Central memory CD4-positive, alpha-beta T cell (primary cell): Measurements from ENCODE around the gene PARD3.

Source experiments
- DNase-seq: peaks from one replicate; pipeline ENCODE4 v3.0.0; 2022

PARD3 gene

DNA sequence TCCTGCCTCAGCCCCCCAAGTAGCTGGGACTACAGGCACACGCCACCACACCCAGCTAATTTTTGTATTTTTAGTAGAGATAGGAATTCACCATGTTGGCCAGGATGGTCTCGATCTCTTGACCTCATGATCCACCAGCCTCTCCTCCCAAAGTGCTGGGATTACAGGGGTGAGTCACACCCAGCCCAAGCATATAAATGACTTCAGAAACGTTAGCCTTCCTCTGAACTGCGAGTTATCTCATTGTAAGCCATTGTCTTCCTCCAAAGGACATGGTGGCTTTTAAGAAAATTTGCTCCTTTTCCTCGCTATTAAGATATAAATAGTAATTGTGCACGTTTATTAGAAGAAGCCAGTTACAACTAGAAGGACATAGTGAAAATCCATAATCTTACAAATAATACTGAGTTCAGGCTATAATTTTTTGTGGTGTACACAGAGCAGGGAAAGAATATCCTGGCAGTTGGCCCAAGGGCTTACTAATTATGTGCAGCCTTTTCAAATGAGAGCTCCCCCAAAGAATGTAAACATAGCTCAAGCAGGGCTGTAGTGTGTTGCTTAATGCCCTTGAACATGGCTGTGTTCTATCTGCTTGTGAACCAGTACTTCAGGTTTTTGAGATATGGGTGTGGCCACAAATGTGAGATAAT, 495.8 kb downstream of the PARD3 start:
- DNase-seq: no peak

- DNase-seq: no peak
These were observed 498.9 kb downstream of the PARD3 start for GRCh38 chr10:34316154-34316553.

GRCh38 chr10:34314457-34314856, 500.6 kb downstream of the PARD3 start:
- DNase-seq: no peak

- no peak for DNase-seq
These were observed 501.2 kb downstream of the PARD3 start for GRCh38 chr10:34313888-34314287.

- DNase-seq: no peak
These were observed 501.7 kb downstream of the PARD3 start for GRCh38 chr10:34313353-34313752.

DNA sequence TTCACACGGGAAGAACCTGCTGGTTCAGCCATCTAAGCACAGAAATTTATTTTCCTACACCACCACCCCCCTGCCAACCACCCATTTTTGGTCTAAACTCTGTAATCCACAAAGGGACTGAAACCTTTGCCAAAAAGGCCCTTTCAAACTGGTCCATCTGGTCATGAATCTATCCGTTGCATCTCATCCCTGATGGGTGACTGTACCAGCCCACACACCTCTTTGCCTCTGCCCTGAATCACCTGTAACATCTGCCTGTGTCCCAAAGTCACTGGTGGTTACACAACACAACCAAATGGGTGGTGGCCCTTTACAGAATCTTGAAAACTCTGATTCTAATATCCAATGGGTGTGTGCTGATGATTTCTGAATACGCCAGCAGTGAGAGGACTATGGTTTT, 503.4 kb downstream of the PARD3 start:
- DNase-seq: no peak

DNA sequence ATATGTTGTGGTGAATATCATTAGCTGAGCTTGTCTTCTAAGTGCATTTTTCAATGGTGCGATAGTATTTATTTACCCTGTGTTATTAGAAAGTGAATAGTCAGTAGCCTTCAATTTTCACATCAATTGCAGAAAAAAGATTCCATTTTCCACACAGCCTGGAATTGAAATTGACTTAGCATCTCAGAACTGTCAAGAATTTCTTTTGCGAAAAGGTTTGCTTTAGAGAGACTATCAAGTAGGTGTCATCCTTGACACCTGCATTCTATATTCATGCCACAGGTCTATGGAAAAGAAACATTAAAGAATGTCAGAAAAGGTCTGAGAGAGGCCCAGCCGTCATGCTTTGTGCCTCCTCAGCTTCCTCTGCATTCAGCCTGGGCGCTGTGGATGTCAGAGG, 504.9 kb downstream of the PARD3 start:
- no peak for DNase-seq

GRCh38 chr10:34305189-34305588, 509.9 kb downstream of the PARD3 start:
- DNase-seq: no peak

- no peak for DNase-seq
These were observed 512.1 kb downstream of the PARD3 start for GRCh38 chr10:34303022-34303421.

- no peak for DNase-seq
These were observed 515.9 kb downstream of the PARD3 start for GRCh38 chr10:34299105-34299611.

DNA sequence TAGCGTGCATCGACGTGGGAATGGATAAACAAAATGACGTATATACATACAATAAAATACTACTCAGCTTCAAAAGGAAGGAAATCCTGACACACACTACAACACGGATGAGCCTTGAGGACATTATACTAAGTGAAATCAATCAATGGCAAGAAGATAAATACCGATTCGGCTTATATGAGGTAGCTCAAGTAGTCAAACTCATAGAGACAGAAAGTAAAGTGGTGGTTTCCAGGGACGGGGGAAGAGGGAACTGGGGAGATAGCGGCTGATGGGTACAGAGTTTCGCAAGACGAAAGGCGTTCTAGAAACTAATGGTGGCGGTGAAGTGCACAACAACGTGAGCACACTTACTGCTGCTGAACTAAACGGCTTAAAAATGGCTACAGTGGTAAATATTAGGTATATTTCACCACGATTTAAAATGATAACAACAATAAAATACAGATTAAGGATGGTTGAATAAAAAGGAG, 516.7 kb downstream of the PARD3 start:
- no peak for DNase-seq

GRCh38 chr10:34297541-34298345, 517.4 kb downstream of the PARD3 start:
- no peak for DNase-seq

- no peak for DNase-seq
These were observed 520.0 kb downstream of the PARD3 start for GRCh38 chr10:34295142-34295548.

- no peak for DNase-seq
These were observed 521.0 kb downstream of the PARD3 start for GRCh38 chr10:34294137-34294536.

GRCh38 chr10:34292675-34293074, 522.4 kb downstream of the PARD3 start:
- DNase-seq: no peak

DNA sequence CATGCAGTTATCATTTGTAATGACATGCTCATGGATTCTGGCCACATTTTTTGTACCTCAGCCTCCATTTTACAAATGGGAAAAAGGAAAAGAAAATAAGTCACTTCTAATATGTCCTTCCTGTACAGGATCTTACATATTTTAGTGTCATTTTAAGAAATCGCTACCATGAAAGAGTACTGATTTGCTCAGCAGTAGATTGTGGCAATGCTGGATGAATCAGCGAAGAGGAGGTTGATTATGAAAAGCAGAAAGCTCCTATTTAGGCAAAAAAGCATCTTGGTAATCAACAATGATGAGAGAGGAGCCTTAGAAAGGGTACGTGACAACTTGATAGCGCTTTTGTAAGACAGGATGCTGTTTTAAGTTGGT, 522.9 kb downstream of the PARD3 start:
- DNase-seq: no peak

DNA sequence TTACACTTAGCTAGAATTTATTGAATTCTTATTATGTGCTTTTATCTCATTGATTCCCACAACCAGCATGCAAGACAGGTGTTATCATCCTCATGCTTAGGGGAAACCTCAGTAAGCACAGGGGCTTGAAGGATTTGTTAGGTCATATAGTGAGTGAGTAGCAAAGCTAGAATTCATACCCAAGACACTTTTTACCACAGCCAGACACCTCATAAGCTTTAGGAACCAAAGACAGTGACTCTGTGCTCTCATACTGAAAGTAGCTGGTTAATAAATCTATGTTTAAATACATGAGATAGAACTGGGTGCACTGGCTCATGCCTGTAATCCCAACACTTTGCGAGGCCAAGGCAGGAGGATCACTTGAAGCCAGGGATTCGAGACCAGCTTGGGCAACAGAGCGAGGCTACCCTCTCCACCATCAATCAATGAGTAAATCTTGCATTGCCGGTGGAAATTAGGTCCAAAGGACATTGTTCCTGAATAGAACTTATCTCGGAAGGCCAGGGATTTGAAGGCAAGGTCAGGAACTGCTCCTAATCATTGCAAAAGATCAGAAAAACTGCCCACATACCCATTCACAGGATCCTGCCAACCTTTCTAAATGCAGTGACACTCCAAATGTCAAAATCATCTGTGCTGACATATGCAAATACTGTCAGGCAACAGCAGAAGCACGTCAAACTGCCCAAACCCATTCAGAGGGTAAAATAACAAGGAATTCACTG, 523.5 kb downstream of the PARD3 start:
- DNase-seq: no peak

GRCh38 chr10:34290412-34291081, 524.5 kb downstream of the PARD3 start:
- no peak for DNase-seq

- no peak for DNase-seq
These were observed 526.5 kb downstream of the PARD3 start for GRCh38 chr10:34288634-34289033.

- no peak for DNase-seq
These were observed 528.9 kb downstream of the PARD3 start for GRCh38 chr10:34286136-34286739.

GRCh38 chr10:34281661-34282582, 533.2 kb downstream of the PARD3 start:
- no peak for DNase-seq
